Neural crest cell (in vitro differentiated cells): ENCODE measurements around the gene ABCA8. TPM values are rescaled to one million over a fixed set of nuclear protein-coding genes. Genes with fewer than 3 reads are reported as not detected.
"Not testable (repeated sequence)": the region's sequence is repeated elsewhere in the genome, so short reads cannot be mapped to it uniquely, and the experiment has no call there.

Source experiments
- DNase-seq: peaks from one replicate; pipeline ENCODE4 v3.0.0; 2021; ENCODE audit warnings: low read depth, mixed read lengths, low spot score
- H3K27ac Mint-ChIP-seq: one replicate; pipeline ENCODE4 v1.8.0; 2021; ENCODE audit warnings: mild to moderate bottlenecking, mixed read lengths; ENCODE audit not compliant: unreplicated experiment
- H3K27me3 Mint-ChIP-seq: 2 replicates; pipeline ENCODE4 v1.8.0; 2021; ENCODE audit warnings: low read depth, mild to moderate bottlenecking, mixed read lengths
- H3K36me3 Mint-ChIP-seq: 2 replicates; pipeline ENCODE4 v1.8.0; 2021; ENCODE audit warnings: low read depth, mild to moderate bottlenecking, mixed read lengths
- H3K4me1 Mint-ChIP-seq: 2 replicates; pipeline ENCODE4 v1.8.0; 2021; ENCODE audit warnings: mixed read lengths
- H3K4me3 Mint-ChIP-seq: one replicate; pipeline ENCODE4 v1.8.0; 2021; ENCODE audit warnings: mild to moderate bottlenecking, mixed read lengths
- H3K9me3 Mint-ChIP-seq: 2 replicates; pipeline ENCODE4 v1.8.0; 2021; ENCODE audit warnings: mixed read lengths
- total RNA-seq: library from RNA; stranded (reverse); gene quantifications from 2 replicates; pipeline ENCODE4 v1.2.1, GENCODE V29; 2021
- TF ChIP-seq, protein P1 (sequence below): fragments of 200-600 bp; sonication (generic); conservative IDR thresholded peaks from 2 replicates; pipeline ENCODE4 v1.5.0; 2021; ENCODE audit warnings: antibody characterized with exemption, mild to moderate bottlenecking

ABCA8 gene
- total RNA-seq, 1 donor from 2014 or later, result 12.1 TPM

DNA sequence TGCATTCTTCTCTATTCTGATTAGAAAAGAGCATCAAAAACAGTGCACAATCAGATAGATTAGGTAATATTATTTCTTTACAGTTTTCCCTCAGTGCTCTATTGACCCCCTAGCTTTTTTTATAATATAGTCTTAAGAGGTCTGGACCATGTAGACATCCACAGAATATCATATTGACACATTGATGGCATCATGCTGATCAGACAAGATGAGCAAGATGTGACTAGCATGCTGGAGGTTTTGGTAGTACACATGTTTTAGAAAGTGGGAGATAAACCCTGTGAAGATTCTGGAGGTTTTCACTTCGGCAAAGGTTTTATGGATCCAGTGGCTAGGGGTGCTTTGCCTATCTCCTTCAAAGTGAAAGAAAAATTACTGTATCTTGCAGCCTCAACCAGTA is 2.8 kb upstream of the ABCA8 start:
- Mint-ChIP-seq H3K4me3 (no peak overlapping the region), H3K27me3 (no peaks in the 10 kb centered on the region), H3K36me3 (no peaks in the 10 kb centered on the region), H3K27ac (no peak overlapping the region), H3K4me1 (peaks cover 7% of the 10 kb centered on the region), H3K9me3 (no peaks in the 10 kb centered on the region)
- TF ChIP-seq, protein P1, sequence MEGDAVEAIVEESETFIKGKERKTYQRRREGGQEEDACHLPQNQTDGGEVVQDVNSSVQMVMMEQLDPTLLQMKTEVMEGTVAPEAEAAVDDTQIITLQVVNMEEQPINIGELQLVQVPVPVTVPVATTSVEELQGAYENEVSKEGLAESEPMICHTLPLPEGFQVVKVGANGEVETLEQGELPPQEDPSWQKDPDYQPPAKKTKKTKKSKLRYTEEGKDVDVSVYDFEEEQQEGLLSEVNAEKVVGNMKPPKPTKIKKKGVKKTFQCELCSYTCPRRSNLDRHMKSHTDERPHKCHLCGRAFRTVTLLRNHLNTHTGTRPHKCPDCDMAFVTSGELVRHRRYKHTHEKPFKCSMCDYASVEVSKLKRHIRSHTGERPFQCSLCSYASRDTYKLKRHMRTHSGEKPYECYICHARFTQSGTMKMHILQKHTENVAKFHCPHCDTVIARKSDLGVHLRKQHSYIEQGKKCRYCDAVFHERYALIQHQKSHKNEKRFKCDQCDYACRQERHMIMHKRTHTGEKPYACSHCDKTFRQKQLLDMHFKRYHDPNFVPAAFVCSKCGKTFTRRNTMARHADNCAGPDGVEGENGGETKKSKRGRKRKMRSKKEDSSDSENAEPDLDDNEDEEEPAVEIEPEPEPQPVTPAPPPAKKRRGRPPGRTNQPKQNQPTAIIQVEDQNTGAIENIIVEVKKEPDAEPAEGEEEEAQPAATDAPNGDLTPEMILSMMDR, result no peak
- DNase-seq, result no peak

DNA sequence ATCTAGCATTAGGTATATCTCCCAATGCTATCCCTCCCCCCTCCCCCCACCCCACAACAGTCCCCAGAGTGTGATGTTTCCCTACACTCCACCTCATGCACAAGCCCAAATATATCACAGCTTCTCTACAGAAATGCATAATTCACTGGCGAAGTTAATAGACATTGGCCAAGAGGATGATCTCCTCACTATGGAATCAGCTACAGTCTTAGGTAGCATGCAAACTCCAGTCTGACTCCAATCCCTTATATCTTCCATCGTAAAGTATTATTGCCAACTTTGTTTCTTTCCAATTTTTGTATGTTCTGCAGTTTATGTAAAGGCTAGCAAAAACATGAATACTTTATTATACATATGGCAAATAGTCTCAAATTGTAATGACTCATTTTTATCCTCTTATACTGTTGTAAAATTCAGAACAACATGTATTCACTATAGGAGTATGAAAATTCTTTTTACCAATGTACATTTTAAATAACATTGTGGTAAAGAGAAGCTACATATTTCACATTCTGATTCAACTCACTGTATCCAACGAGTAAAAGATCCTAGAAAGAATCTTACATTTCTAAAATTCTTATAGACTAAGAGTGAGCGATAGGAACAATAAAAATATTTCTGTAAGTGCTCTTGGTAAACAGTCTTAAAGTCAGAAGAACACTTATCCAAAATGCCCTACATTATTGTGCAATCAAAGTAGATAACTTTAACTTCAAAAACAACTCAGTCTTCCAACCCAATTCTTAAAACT is 871 bp downstream of the ABCA8 start:
- Mint-ChIP-seq H3K4me1 (peaks cover 18% of the 10 kb centered on the region), H3K4me3 (peak overlapping the region; percentile 27), H3K27ac (no peak overlapping the region), H3K9me3 (peaks cover 3% of the 10 kb centered on the region), H3K36me3 (peaks cover 2% of the 10 kb centered on the region), H3K27me3 (no peaks in the 10 kb centered on the region)
- TF ChIP-seq, protein P1, result no peak
- DNase-seq, result no peak

DNA sequence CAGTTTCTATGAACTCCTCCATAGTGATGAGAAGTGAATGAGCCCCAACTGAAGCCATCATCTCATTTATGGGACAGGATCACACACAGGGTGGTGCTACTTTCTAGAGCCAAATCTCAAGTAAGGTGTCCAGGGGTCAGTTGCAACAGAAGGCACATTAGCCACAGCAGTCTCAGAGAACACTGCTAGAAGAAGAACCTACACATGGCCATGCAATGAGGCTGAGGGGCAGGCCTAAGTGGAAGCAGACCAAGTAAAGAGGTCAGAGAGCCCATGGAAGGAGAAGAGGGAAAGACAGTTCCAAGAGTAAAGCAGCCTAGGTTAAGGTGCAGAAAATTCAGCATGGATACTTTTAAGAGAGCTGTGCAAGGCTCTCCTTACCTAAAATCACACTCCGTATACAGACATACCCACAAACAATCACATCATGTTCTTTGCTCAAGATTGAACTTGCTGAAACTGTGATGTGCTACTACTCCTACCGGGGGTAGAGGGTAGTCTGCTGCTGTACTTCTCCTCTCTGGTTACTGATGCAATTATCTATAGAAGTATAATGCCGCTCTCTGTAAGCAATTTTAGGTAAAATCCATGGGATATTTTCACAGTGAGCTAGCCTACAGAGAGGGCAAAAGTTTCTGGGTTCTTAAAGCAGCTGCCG is 1.7 kb downstream of the ABCA8 start:
- no peaks in the 10 kb centered on the region for H3K27me3 Mint-ChIP-seq
- H3K9me3 Mint-ChIP-seq, result peaks cover 6% of the 10 kb centered on the region
- peaks cover 18% of the 10 kb centered on the region for H3K4me1 Mint-ChIP-seq
- peak overlapping the region; percentile 81 for H3K27ac Mint-ChIP-seq
- H3K4me3 Mint-ChIP-seq, result no peak overlapping the region
- peaks cover 7% of the 10 kb centered on the region for H3K36me3 Mint-ChIP-seq
- DNase-seq, result no peak
- TF ChIP-seq, protein P1, result no peak

DNA sequence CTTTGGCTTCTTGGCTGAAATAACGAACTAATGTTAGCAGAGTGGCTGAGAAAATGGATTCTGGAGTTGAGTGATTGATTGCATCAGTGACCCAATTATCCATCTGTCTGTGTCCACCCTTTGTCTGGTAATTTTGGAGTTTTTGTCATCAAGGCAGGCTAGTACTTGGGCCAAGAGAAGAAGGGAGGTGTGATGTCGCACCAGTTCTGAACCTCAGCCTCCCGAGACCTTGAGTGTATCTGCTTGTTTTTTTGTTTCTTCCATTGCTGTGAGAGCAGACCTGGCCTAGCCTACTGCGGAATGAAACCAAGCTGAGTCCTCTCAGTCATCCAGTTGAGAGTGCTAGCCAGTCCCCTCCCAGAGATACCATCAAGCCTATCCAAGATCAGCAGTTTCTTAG is 4.5 kb downstream of the ABCA8 start:
- no peak overlapping the region for H3K27ac Mint-ChIP-seq
- peaks cover 18% of the 10 kb centered on the region for H3K4me1 Mint-ChIP-seq

DNA sequence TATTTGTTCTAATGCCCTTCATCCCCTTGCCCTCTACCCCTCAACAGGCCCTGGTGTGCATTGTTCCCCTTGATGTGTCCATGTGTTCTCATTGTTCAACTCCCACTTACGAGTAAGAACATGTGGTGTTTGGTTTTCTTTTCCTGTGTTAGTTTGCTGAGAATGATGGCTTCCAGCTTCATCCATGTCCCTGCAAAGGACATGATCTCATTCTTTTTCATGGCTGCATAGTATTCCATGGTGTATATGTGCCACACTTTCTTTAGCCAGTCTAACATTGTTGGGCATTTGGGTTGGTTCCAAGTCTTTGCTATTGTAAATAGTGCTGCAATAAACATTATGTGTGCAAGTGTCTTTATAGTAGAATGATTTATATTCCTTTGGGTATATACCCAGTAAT is 7.3 kb downstream of the ABCA8 start:
- H3K4me3 Mint-ChIP-seq, result not testable (repeated sequence)

More for the DNA sequence above, 4.5 kb downstream of the ABCA8 start:
- DNase-seq, result no peak
- H3K27me3 Mint-ChIP-seq, result no peaks in the 10 kb centered on the region
- peaks cover 8% of the 10 kb centered on the region for H3K9me3 Mint-ChIP-seq
- TF ChIP-seq, protein P1, result no peak
- H3K4me3 Mint-ChIP-seq, result no peak overlapping the region
- peaks cover 7% of the 10 kb centered on the region for H3K36me3 Mint-ChIP-seq

DNA sequence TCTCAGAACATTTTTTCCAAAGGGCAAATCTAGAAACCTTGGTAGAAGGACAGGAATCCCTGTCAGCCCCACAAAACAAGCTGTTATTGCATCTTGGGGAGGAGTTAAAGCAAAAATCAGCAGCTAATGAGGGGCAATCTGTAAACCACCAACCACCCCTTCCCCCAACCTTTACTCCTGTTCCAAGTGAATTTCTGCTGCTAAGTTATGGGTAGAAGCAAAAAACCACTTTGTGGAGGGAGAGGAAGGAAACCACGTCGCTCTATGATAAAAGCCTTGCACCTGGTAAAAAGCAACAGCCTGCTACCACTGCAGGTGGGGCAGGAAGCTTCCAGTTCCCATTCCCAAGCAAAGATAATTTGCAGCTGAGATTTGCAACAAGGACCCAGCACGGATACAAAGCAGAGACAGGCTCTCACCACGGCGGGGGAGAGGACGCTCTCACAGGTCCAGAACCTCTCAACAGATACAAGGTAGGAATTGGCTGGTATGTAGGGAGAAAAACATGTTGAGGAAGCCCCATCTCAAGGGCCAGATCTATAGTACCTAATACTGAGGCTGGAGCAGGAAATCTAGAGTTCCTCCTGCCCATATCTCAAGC is 10.7 kb downstream of the ABCA8 start:
- Mint-ChIP-seq H3K36me3 (peaks cover 5% of the 10 kb centered on the region), H3K4me3 (no peak overlapping the region), H3K9me3 (peaks cover 5% of the 10 kb centered on the region), H3K27me3 (no peaks in the 10 kb centered on the region), H3K27ac (no peak overlapping the region), H3K4me1 (peaks cover 3% of the 10 kb centered on the region)
- DNase-seq, result no peak
- TF ChIP-seq, protein P1, result no peak

More for the DNA sequence above, 7.3 kb downstream of the ABCA8 start:
- peaks cover 11% of the 10 kb centered on the region for H3K4me1 Mint-ChIP-seq
- H3K9me3 Mint-ChIP-seq, DNase-seq, H3K27me3 Mint-ChIP-seq, H3K36me3 Mint-ChIP-seq, H3K27ac Mint-ChIP-seq: not testable (repeated sequence)

DNA sequence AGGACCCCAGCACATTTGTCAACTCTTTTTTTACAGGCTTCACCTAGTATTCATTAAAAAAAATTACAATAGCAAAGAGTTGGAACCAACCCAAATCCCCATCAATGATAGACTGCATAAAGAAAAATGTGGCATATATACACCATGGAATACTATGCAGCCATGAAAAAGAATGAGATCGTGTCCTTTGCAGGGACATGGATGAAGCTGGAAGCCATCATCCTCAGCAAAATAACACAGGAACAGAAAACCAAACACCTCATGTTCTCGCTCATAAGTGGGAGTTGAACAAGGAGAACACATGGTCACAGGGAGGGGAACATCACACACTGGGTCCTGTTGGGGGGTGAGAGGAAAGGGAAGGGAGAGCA is 11.4 kb downstream of the ABCA8 start:
- H3K27ac Mint-ChIP-seq, H3K27me3 Mint-ChIP-seq: not testable (repeated sequence)

More for the DNA sequence above, 11.4 kb downstream of the ABCA8 start:
- not testable (repeated sequence) for H3K4me3 Mint-ChIP-seq, DNase-seq, H3K9me3 Mint-ChIP-seq, H3K4me1 Mint-ChIP-seq, H3K36me3 Mint-ChIP-seq
